ENCODE measurements around the gene EVPL. TPM values are rescaled to one million over a fixed set of nuclear protein-coding genes. Genes with fewer than 3 reads are reported as not detected.

The EVPL gene
- total RNA-seq (0.15 TPM), polyA plus RNA-seq (under 1 TPM in 1 of 4 donors, not detected in 3; 0.05 TPM)

- ATAC-seq (ENCODE audit: low read depth in 2 of 2) (no peak), DNase-seq (no peak)
- Histone ChIP-seq H3K27me3 (ENCODE audit: control insufficient read depth, insufficient read depth, low read length) (no peaks in the 10 kb centered on the region), H3K27ac (ENCODE audit: insufficient read depth, low read length, poor library complexity, severe bottlenecking) (no peak within 1 kb of the TSS), H3K4me3 (ENCODE audit: low read depth, low read length) (no peak within 1 kb of the TSS), H3K9me3 (ENCODE audit: control insufficient read depth in 2 of 2, low read length in 2 of 2) (no peaks in the 10 kb centered on the region), H3K36me3 (ENCODE audit: control insufficient read depth, insufficient read depth, low read length) (no peaks in the 10 kb centered on the region), H3K4me1 (ENCODE audit: control insufficient read depth, insufficient read depth, low read length, poor library complexity, severe bottlenecking) (peaks cover 15% of the 10 kb centered on the region)
- Mint-ChIP-seq H3K4me3 (peak within 1 kb of the TSS in 1 of 4 donors; percentile 18), H3K9me3 (no peaks in the 10 kb centered on the region), H3K4me1 (peaks cover 6 to 32% (median 13%) of the 10 kb centered on the region in 4 donors), H3K27ac (peak within 1 kb of the TSS; percentile 14 to 97 (median 31)), H3K36me3 (no peaks in the 10 kb centered on the region), H3K27me3 (no peaks in the 10 kb centered on the region)
Observed at GRCh38 chr17:76027159-76027839, at the start of gene EVPL. Gene EVPL, minus strand, starts transcription at chr17:76027306. Its CDS starts 108 bp downstream, at chr17:76027198.

DNA sequence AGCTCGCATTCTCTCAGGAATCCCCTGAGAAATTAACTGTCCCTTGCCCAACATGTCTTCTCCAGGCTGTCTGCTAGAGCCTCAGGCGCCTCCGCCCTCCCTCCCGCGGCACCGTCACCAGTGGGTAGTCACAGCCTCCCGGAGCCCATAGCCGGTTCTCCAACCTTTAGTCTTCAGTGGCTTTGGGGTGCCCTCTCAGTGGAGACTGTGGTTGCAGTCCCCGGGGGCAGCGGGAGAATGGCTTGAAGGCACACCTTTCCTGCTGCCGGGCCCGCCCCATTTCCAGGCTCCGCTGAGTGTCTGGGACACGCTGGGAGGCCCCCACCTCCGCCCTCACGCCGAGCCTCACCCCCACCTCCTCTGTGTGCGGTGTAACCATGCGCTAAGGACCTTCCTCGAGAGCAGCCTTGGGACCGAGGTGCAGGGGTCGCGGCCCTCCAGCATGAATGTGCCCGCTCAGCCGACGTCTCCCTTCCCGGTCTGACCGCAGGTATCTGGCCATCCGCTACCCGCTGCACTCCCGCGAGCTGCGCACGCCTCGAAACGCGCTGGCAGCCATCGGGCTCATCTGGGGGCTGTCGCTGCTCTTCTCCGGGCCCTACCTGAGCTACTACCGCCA is 49.1 kb upstream of the EVPL start:
- Histone ChIP-seq H3K27ac (ENCODE audit: insufficient read depth, low read length, poor library complexity, severe bottlenecking) (no peak overlapping the region), H3K27me3 (ENCODE audit: control insufficient read depth, insufficient read depth, low read length) (peaks cover 13% of the 10 kb centered on the region), H3K4me3 (ENCODE audit: low read depth, low read length) (no peak overlapping the region), H3K36me3 (ENCODE audit: control insufficient read depth, insufficient read depth, low read length) (no peaks in the 10 kb centered on the region), H3K9me3 (ENCODE audit: control insufficient read depth in 2 of 2, low read length in 2 of 2) (no peaks in the 10 kb centered on the region), H3K4me1 (ENCODE audit: control insufficient read depth, insufficient read depth, low read length, poor library complexity, severe bottlenecking) (peaks cover 55% of the 10 kb centered on the region)
- Mint-ChIP-seq H3K4me3 (peak overlapping the region; percentile 56 to 89 (median 84)), H3K27me3 (peaks cover 47% of the 10 kb centered on the region), H3K9me3 (peaks cover 0 to 1% (median 0%) of the 10 kb centered on the region in 7 donors), H3K27ac (peak overlapping the region in 2 of 3 donors; percentile 82 to 90), H3K4me1 (peaks cover 6 to 60% (median 22%) of the 10 kb centered on the region in 4 donors), H3K36me3 (no peaks in the 10 kb centered on the region)
- DNase-seq, result no peak
- ATAC-seq (ENCODE audit: low read depth in 2 of 2), result no peak

GRCh38 chr17:76075364-76076145 is 48.4 kb upstream of the EVPL start:
- Mint-ChIP-seq H3K27me3 (peaks cover 47% of the 10 kb centered on the region), H3K4me1 (peaks cover 6 to 66% (median 28%) of the 10 kb centered on the region in 4 donors), H3K9me3 (peaks cover 0 to 1% (median 0%) of the 10 kb centered on the region in 7 donors), H3K4me3 (peak overlapping the region; percentile 12 to 89 (median 85)), H3K36me3 (no peaks in the 10 kb centered on the region), H3K27ac (peak overlapping the region; percentile 26 to 82 (median 27))
- Histone ChIP-seq H3K4me3 (ENCODE audit: low read depth, low read length) (no peak overlapping the region), H3K27me3 (ENCODE audit: control insufficient read depth, insufficient read depth, low read length) (peaks cover 13% of the 10 kb centered on the region), H3K27ac (ENCODE audit: insufficient read depth, low read length, poor library complexity, severe bottlenecking) (no peak overlapping the region), H3K4me1 (ENCODE audit: control insufficient read depth, insufficient read depth, low read length, poor library complexity, severe bottlenecking) (peaks cover 62% of the 10 kb centered on the region), H3K9me3 (ENCODE audit: control insufficient read depth in 2 of 2, low read length in 2 of 2) (no peaks in the 10 kb centered on the region), H3K36me3 (ENCODE audit: control insufficient read depth, insufficient read depth, low read length) (no peaks in the 10 kb centered on the region)
- DNase-seq (no peak), ATAC-seq (ENCODE audit: low read depth in 2 of 2) (no peak)

- Mint-ChIP-seq H3K4me1 (peaks cover 6 to 69% (median 35%) of the 10 kb centered on the region in 4 donors), H3K9me3 (peaks cover 0 to 1% (median 0%) of the 10 kb centered on the region in 7 donors), H3K4me3 (peak within 1 kb of the TSS; percentile 12 to 87 (median 83)), H3K27ac (peak within 1 kb of the TSS; percentile 26 to 82 (median 27)), H3K36me3 (peaks cover 3% of the 10 kb centered on the region), H3K27me3 (peaks cover 47% of the 10 kb centered on the region)
- DNase-seq, result no peak
- Histone ChIP-seq H3K9me3 (ENCODE audit: control insufficient read depth in 2 of 2, low read length in 2 of 2) (no peaks in the 10 kb centered on the region), H3K27ac (ENCODE audit: insufficient read depth, low read length, poor library complexity, severe bottlenecking) (no peak within 1 kb of the TSS), H3K4me1 (ENCODE audit: control insufficient read depth, insufficient read depth, low read length, poor library complexity, severe bottlenecking) (peaks cover 64% of the 10 kb centered on the region), H3K27me3 (ENCODE audit: control insufficient read depth, insufficient read depth, low read length) (peaks cover 13% of the 10 kb centered on the region), H3K36me3 (ENCODE audit: control insufficient read depth, insufficient read depth, low read length) (no peaks in the 10 kb centered on the region), H3K4me3 (ENCODE audit: low read depth, low read length) (no peak within 1 kb of the TSS)
- no peak for ATAC-seq (ENCODE audit: low read depth in 2 of 2)
Observed at GRCh38 chr17:76074390-76075363, 47.6 kb upstream of the EVPL start, which contains the start of gene GALR2. Gene GALR2, plus strand, starts transcription at chr17:76074781. Its CDS starts 103 bp downstream, at chr17:76074884.

- Mint-ChIP-seq H3K27ac (peak within 1 kb of the TSS; percentile 82 to 98 (median 97)), H3K27me3 (peaks cover 33% of the 10 kb centered on the region), H3K36me3 (peaks cover 6% of the 10 kb centered on the region), H3K4me1 (peaks cover 6 to 60% (median 41%) of the 10 kb centered on the region in 4 donors), H3K9me3 (peaks cover 0 to 1% (median 0%) of the 10 kb centered on the region in 7 donors), H3K4me3 (peak within 1 kb of the TSS; percentile 87 to 98 (median 96))
- Histone ChIP-seq H3K27me3 (ENCODE audit: control insufficient read depth, insufficient read depth, low read length) (peaks cover 10% of the 10 kb centered on the region), H3K4me3 (ENCODE audit: low read depth, low read length) (peak within 1 kb of the TSS; percentile 88), H3K4me1 (ENCODE audit: control insufficient read depth, insufficient read depth, low read length, poor library complexity, severe bottlenecking) (peaks cover 60% of the 10 kb centered on the region), H3K9me3 (ENCODE audit: control insufficient read depth in 2 of 2, low read length in 2 of 2) (no peaks in the 10 kb centered on the region), H3K27ac (ENCODE audit: insufficient read depth, low read length, poor library complexity, severe bottlenecking) (peak within 1 kb of the TSS; percentile 80), H3K36me3 (ENCODE audit: control insufficient read depth, insufficient read depth, low read length) (peaks cover 12% of the 10 kb centered on the region)
- DNase-seq, result peak; percentile 75 to 89 (median 77)
- ATAC-seq (ENCODE audit: low read depth in 2 of 2), result peak; percentile 88 to 90
Observed at GRCh38 chr17:76072148-76072858, 45.2 kb upstream of the EVPL start, which contains the start of gene SRP68. Gene SRP68, minus strand, starts transcription at chr17:76072517. Its CDS starts 26 bp downstream, at chr17:76072491.

DNA sequence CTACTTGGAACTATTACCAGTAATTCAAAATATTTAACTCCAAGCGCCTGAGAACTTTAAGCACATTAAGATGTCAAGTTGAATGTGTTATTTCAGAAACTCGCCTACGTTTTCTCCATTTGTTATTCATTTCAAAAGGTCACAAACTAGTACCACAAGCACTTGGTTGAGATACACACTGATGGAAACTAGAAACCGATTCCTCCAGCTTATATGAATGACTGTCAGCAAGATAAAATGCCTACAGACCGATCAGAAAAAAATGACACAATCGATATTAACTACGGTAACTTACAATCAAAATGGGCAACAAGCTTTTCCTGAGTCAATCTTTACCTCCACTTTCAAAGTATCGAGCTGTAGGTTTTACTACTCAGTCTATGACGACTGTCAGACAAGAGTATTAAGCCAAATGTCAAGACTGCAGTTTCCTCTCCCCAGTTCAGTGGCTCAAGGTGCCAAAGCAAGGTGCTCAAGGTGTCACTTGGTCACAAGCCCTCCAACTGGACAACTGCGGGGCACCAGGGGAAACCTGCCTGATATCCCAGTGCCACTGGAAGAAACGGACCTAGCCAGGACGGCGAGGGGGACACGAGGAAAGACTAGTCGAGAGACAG is 44.5 kb upstream of the EVPL start:
- peak overlapping the region; percentile 82 to 98 (median 97) for H3K27ac Mint-ChIP-seq
- H3K36me3 ChIP-seq (ENCODE audit: control insufficient read depth, insufficient read depth, low read length), result peaks cover 17% of the 10 kb centered on the region
- H3K4me1 Mint-ChIP-seq, result peaks cover 6 to 58% (median 42%) of the 10 kb centered on the region in 4 donors
- peaks cover 26% of the 10 kb centered on the region for H3K27me3 Mint-ChIP-seq
- DNase-seq, result peak in 2 of 3 donors; percentile 37 to 46
- peaks cover 10% of the 10 kb centered on the region for H3K36me3 Mint-ChIP-seq
- peak; percentile 15 to 17 for ATAC-seq (ENCODE audit: low read depth in 2 of 2)
- peaks cover 10% of the 10 kb centered on the region for H3K27me3 ChIP-seq (ENCODE audit: control insufficient read depth, insufficient read depth, low read length)
- peaks cover 53% of the 10 kb centered on the region for H3K4me1 ChIP-seq (ENCODE audit: control insufficient read depth, insufficient read depth, low read length, poor library complexity, severe bottlenecking)
- peak overlapping the region; percentile 87 to 98 (median 96) for H3K4me3 Mint-ChIP-seq
- peak overlapping the region; percentile 88 for H3K4me3 ChIP-seq (ENCODE audit: low read depth, low read length)
- H3K9me3 Mint-ChIP-seq, result peaks cover 0 to 1% (median 0%) of the 10 kb centered on the region in 7 donors
- H3K27ac ChIP-seq (ENCODE audit: insufficient read depth, low read length, poor library complexity, severe bottlenecking), result peak overlapping the region; percentile 80
- no peaks in the 10 kb centered on the region for H3K9me3 ChIP-seq (ENCODE audit: control insufficient read depth in 2 of 2, low read length in 2 of 2)

All from CD4-positive, CD25-positive, alpha-beta regulatory T cell (primary cell).